Cardiac atrium fibroblast (primary cell): ENCODE results near the gene OR2B2. TPM values are rescaled to one million over a fixed set of nuclear protein-coding genes. Genes with fewer than 3 reads are reported as not detected.

Experiments used
- total RNA-seq: library from RNA; depleted of rRNA; stranded (reverse); fragments of >200 nt; gene quantifications from 2 replicates; pipeline ENCODE4 v1.2.3, GENCODE V29; 2015

OR2B2 gene
- total RNA-seq, result not detected in 2 replicates

DNA sequence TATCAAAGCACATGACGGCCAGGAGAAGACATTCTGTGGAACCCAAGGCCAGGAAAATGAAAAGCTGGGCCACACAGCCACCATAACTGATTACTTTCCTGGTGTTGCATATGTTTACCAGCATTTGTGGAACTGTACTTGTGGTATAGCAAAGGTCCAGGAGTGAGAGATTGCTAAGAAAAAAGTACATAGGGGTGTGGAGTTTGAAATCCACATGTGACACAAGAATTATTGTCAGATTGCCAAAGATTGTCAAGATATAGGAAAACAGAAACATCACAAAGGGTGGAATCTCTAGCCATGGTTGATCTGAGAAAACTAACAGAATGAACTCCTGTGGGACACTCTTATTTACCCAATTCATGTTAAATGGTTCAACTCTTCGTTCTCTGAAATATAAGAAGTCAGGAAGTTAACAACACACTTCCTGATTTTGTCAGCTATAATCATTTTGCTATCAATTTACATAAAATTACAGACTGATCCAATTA is at the start of gene OR2B2:
OR2B2 (minus strand) TSS at position 441 of the 491 bp plus-strand sequence; CDS start at position 364, 77 bp downstream.

DNA sequence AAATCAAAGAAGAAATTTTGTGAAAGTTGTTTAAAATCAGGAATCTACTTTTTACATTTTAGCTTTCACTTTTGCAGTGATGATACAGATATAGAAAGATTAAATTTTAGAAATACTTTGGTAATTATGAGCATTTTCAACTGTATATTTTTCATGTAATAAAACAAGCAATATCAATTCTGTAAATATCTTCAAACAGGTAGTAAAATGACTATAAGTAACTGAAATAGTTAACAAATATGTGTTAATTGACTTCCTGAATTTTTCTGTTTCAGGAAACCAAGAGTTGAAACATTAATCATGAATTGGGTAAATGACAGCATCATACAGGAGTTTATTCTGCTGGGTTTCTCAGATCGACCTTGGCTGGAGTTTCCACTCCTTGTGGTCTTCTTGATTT is 44.7 kb upstream of the OR2B2 start, which contains the start of gene OR2B6:
OR2B6 (plus strand) TSS at position 301 of the 400 bp plus-strand sequence; CDS start at position 301, 0 bp downstream.

Other genes starting within 250 kb of the OR2B2 start
- not detected in 2 replicates for gene OR2B6, start 44.8 kb upstream of the OR2B2 start, total RNA-seq
- gene ZNF165, start 168.2 kb upstream of the OR2B2 start, total RNA-seq, result 0.16 and 0.36 TPM in 2 replicates
- gene ZSCAN16, start 212.2 kb upstream of the OR2B2 start, total RNA-seq, result 3.4 TPM in 1 of 2 replicates, not detected in the other
- 7.2 and 10.4 TPM in 2 replicates for gene ZKSCAN8, start 229.5 kb upstream of the OR2B2 start, total RNA-seq